A549 treated with dexamethasone at 1 μM for 4 hours (cell line): ENCODE measurements around the gene TGFBR3. TPM values are rescaled to one million over a fixed set of nuclear protein-coding genes. Genes with fewer than 3 reads are reported as not detected.

ENCODE experiments used
- total RNA-seq: library from RNA; stranded (reverse); fragments of 200-300 nt; extraction: Qiagen RNA extraction; gene quantifications from 5 replicates; pipeline ENCODE4 v1.2.3, GENCODE V29; 2022

TGFBR3 gene
- total RNA-seq = 6.7 to 9.8 TPM (median 7.9 TPM) in 5 replicates

GRCh38 chr1:91885716-91886506 is at the start of gene TGFBR3:
Gene TGFBR3 (minus strand): TSS chr1:91886151. CDS start chr1:91861531, 24,620 bp downstream.

Other genes starting within 250 kb of the TGFBR3 start
- gene BRDT, start 63.2 kb upstream of the TGFBR3 start, total RNA-seq = not detected in 5 replicates
- 0.54 to 0.81 TPM (median 0.61 TPM) in 5 replicates for gene EPHX4, start 143.8 kb upstream of the TGFBR3 start, total RNA-seq
- 0.11 TPM in 1 of 5 replicates, not detected in the others for gene SETSIP, start 189.3 kb upstream of the TGFBR3 start, total RNA-seq
- gene BTBD8, start 194.2 kb upstream of the TGFBR3 start, total RNA-seq = 0.39 to 0.86 TPM (median 0.55 TPM) in 5 replicates